Measurements from ENCODE around the gene RAN.
"Not testable (repeated sequence)": the region's sequence is repeated elsewhere in the genome, so short reads cannot be mapped to it uniquely, and the experiment has no call there.

Gene RAN

GRCh38 chr12:130875193-130875592 is 3.3 kb downstream of the RAN start:
- no peak for TF ChIP-seq CTCF (IDR thresholded peaks at IDR 0.05; ENCODE audit: borderline replicate concordance, insufficient read depth, low read depth, low read length)
- no peak overlapping the region for H3K4me3 ChIP-seq (ENCODE audit: low read depth, low read length)

GRCh38 chr12:130875708-130876107 is 3.8 kb downstream of the RAN start:
- H3K4me3 ChIP-seq (ENCODE audit: low read depth, low read length): not testable (repeated sequence)

DNA sequence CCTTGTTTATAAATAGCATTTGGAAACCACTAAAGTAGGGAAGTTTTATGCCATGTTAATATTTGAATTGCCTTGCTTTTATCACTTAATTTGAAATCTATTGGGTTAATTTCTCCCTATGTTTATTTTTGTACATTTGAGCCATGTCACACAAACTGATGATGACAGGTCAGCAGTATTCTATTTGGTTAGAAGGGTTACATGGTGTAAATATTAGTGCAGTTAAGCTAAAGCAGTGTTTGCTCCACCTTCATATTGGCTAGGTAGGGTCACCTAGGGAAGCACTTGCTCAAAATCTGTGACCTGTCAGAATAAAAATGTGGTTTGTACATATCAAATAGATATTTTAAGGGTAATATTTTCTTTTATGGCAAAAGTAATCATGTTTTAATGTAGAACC is 4.4 kb downstream of the RAN start:
- TF ChIP-seq CTCF (IDR thresholded peaks at IDR 0.05; ENCODE audit: borderline replicate concordance, insufficient read depth, low read depth, low read length): no peak
- H3K4me3 ChIP-seq (ENCODE audit: low read depth, low read length): no peak overlapping the region

GRCh38 chr12:130876758-130877157 is 4.9 kb downstream of the RAN start:
- no peak overlapping the region for H3K4me3 ChIP-seq (ENCODE audit: low read depth, low read length)
- TF ChIP-seq CTCF (IDR thresholded peaks at IDR 0.05; ENCODE audit: borderline replicate concordance, insufficient read depth, low read depth, low read length): no peak

DNA sequence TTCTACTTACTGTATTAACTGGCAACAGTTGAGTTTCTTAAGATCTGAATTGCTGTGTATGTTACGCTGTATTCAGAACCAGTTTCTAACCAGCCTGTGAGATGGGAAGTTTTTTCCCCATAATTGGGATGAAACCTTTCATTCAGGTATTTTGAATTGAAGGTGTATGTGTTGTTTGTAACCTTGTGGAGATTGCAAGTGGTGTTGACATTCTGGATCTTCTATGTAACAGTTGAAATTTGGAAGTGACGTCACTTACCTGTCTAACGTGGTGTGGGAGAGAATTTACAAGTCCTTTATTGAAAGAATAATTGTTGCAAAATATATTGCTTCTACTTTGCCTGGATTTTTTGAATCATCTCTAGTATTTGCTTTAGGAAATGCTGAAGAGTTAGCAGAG is 5.5 kb downstream of the RAN start:
- H3K4me3 ChIP-seq (ENCODE audit: low read depth, low read length): no peak overlapping the region
- no peak for TF ChIP-seq CTCF (IDR thresholded peaks at IDR 0.05; ENCODE audit: borderline replicate concordance, insufficient read depth, low read depth, low read length)

DNA sequence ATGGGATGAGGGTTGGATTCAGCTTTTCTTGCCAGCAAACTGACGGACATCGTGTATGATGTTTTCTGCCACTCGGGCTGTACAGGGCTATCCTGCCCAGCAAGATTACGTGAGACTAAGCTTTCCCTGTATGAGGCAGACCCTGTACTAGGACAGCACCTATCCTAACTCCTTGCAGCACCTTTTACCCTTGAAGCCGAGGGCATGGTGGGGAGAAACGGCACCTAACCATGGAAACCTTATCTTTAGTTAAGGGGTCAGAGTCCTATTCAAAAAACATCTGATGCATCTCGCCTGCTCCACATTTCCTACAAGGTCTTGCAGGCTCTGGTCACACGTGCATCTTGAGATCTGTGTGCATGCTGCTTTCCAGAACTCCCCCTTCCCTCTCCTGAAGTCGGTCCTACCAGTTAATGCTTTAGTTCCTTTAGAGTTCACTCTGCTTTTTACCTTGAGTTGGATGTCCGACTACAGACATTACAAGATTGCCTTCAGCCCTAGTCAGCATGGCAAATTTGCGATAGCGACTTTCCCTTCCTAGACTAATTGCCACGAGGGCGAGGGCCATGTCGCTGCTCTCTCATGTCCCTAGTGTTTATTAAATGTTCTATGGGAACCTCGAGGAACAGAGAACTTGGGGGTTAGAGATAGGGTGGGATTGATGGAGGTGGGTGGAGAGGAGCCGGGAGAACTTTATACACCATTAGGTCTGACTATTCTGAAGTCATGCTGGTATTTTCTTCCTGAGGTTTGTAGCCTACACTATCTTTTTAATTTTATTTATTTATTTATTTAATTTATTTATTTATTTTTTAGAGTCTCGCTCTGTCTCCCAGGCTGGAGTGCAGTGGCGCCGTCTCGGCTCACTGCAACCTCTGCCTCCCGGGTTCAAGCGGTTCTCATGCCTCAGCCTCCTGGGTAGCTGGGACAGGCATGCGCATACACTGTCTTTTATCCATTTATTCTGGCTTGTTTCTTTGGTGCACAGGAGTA is 6.6 kb downstream of the RAN start:
- H3K4me3 ChIP-seq (ENCODE audit: low read depth, low read length): no peak overlapping the region
- no peak for TF ChIP-seq CTCF (IDR thresholded peaks at IDR 0.05; ENCODE audit: borderline replicate concordance, insufficient read depth, low read depth, low read length)

DNA sequence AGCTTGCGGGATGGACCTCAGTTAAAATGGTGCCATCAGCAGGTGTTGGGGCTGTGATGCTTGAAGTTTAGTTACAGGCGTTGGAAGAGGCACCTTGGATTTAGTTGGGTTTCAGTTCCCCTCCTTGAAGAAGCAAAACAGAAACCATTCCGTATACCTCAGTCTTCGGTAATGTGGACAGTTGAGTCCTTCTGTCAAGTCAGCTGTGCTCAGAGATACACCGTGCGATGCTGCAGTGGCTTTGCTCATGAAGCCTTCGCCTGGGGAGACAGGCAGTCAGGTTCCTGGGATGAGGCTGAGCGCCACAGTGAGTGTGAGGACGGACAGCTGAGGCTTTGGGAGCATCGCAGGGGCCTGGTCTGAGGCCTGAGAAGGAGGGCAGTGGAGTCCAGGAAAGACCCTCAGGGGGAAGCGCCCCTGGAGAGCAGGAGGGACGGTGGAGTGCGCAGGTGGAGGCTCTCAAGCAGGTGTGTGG is 7.4 kb downstream of the RAN start:
- TF ChIP-seq CTCF (IDR thresholded peaks at IDR 0.05; ENCODE audit: borderline replicate concordance, insufficient read depth, low read depth, low read length): no peak
- no peak overlapping the region for H3K4me3 ChIP-seq (ENCODE audit: low read depth, low read length)

Measured in GM12875 (cell line).